ENCODE data around the gene TRIM52. TPM values are rescaled to one million over a fixed set of nuclear protein-coding genes. Genes with fewer than 3 reads are reported as not detected.

Gene TRIM52
- total RNA-seq, 2 experiments from 2014 or later: 10.9 to 11.7 TPM

GRCh38 chr5:181236954-181237641 lies 23.8 kb downstream of the TRIM52 start:
- H3K27me3 Mint-ChIP-seq: no peaks in the 10 kb centered on the region
- peaks cover 38% of the 10 kb centered on the region for H3K4me1 Mint-ChIP-seq (ENCODE audit: low read depth)
- no peak overlapping the region for H3K27ac Mint-ChIP-seq
- CTCF ChIA-PET: no interaction called here
- POLR2A ChIA-PET: interaction anchor here (0.8 to 12.0 kb wide), 3 partner anchors 12 to 49 kb away, joined by 3 to 100 read pairs (median 7); partner anchors contain the start of gene TRIM41
- H3K4me3 Mint-ChIP-seq: no peak overlapping the region
- no peak for DNase-seq
- peaks cover 77% of the 10 kb centered on the region for H3K36me3 Mint-ChIP-seq
- intact Hi-C loops (cut with micrococcal nuclease): no loop called here
- no peaks in the 10 kb centered on the region for H3K9me3 Mint-ChIP-seq

GRCh38 chr5:181236471-181236870 lies 24.5 kb downstream of the TRIM52 start:
- no peaks in the 10 kb centered on the region for H3K9me3 Mint-ChIP-seq
- ChIA-PET POLR2A (interaction anchor here (0.8 to 12.0 kb wide), 3 partner anchors 12 to 48 kb away, joined by 3 to 100 read pairs (median 7); partner anchors contain the start of gene TRIM41), CTCF (no interaction called here)
- peak overlapping the region; percentile 64 for H3K27ac Mint-ChIP-seq
- peak overlapping the region; percentile 12 for H3K4me3 Mint-ChIP-seq
- H3K27me3 Mint-ChIP-seq: no peaks in the 10 kb centered on the region
- intact Hi-C loops (cut with micrococcal nuclease): no loop called here
- peaks cover 72% of the 10 kb centered on the region for H3K36me3 Mint-ChIP-seq
- peaks cover 32% of the 10 kb centered on the region for H3K4me1 Mint-ChIP-seq (ENCODE audit: low read depth)
- no peak for DNase-seq

GRCh38 chr5:181235689-181236366 lies 25.1 kb downstream of the TRIM52 start:
- CTCF ChIA-PET: interaction anchor here (2.0 kb wide), 1 partner anchor 51 kb away, joined by 5 read pairs; no protein-coding TSS in a partner anchor
- DNase-seq: no peak
- POLR2A ChIA-PET: interaction anchor here (1.0 to 12.0 kb wide), 7 partner anchors 10 to 52 kb away, joined by 4 to 100 read pairs (median 7); partner anchors contain the start of genes TRIM41 and TRIM52
- intact Hi-C loops (cut with micrococcal nuclease): no loop called here
- Mint-ChIP-seq H3K27ac (peak overlapping the region; percentile 64), H3K9me3 (no peaks in the 10 kb centered on the region), H3K36me3 (peaks cover 67% of the 10 kb centered on the region), H3K4me3 (no peak overlapping the region), H3K4me1 (ENCODE audit: low read depth) (peaks cover 29% of the 10 kb centered on the region), H3K27me3 (no peaks in the 10 kb centered on the region)

- intact Hi-C loops (cut with micrococcal nuclease): no loop called here
- CTCF ChIA-PET: interaction anchor here (0.8 to 2.0 kb wide), 2 partner anchors 27 to 51 kb away, joined by 3 to 5 read pairs; no protein-coding TSS in a partner anchor
- Mint-ChIP-seq H3K27me3 (no peaks in the 10 kb centered on the region), H3K36me3 (peaks cover 65% of the 10 kb centered on the region), H3K9me3 (no peaks in the 10 kb centered on the region), H3K27ac (peak overlapping the region; percentile 64), H3K4me1 (ENCODE audit: low read depth) (peaks cover 25% of the 10 kb centered on the region), H3K4me3 (no peak overlapping the region)
- no peak for DNase-seq
- POLR2A ChIA-PET: interaction anchor here (1.0 to 2.5 kb wide), 7 partner anchors 10 to 51 kb away, joined by 3 to 30 read pairs (median 6); partner anchors contain the start of genes TRIM41 and TRIM52
These were observed 25.6 kb downstream of the TRIM52 start for GRCh38 chr5:181235323-181235688.

GRCh38 chr5:181234455-181235306 lies 26.3 kb downstream of the TRIM52 start:
- Mint-ChIP-seq H3K9me3 (no peaks in the 10 kb centered on the region), H3K36me3 (peaks cover 63% of the 10 kb centered on the region), H3K4me3 (no peak overlapping the region), H3K27ac (peak overlapping the region; percentile 64), H3K4me1 (ENCODE audit: low read depth) (peaks cover 26% of the 10 kb centered on the region), H3K27me3 (no peaks in the 10 kb centered on the region)
- intact Hi-C loops (cut with micrococcal nuclease): no loop called here
- DNase-seq: no peak
- ChIA-PET CTCF (interaction anchor here (0.8 to 2.0 kb wide), 2 partner anchors 27 to 50 kb away, joined by 3 to 5 read pairs; no protein-coding TSS in a partner anchor), POLR2A (interaction anchor here (0.6 to 2.5 kb wide), 9 partner anchors 11 to 50 kb away, joined by 3 to 30 read pairs (median 5); partner anchors contain the start of genes TRIM41 and TRIM52)

GRCh38 chr5:181233801-181234454 lies 27.0 kb downstream of the TRIM52 start:
- POLR2A ChIA-PET: interaction anchor here (0.8 to 2.5 kb wide), 5 partner anchors 10 to 50 kb away, joined by 3 to 30 read pairs (median 6); partner anchors contain the start of gene TRIM41
- CTCF ChIA-PET: interaction anchor here (2.0 kb wide), 1 partner anchor 50 kb away, joined by 5 read pairs; no protein-coding TSS in a partner anchor
- H3K4me1 Mint-ChIP-seq (ENCODE audit: low read depth): peaks cover 27% of the 10 kb centered on the region

GRCh38 chr5:181233088-181233800 lies 27.7 kb downstream of the TRIM52 start:
- ChIA-PET POLR2A (interaction anchor here (2.3 to 2.5 kb wide), 2 partner anchors 9 to 49 kb away, joined by 6 to 30 read pairs; partner anchors contain the start of gene TRIM41), CTCF (no interaction called here)
- Mint-ChIP-seq H3K27ac (no peak overlapping the region), H3K9me3 (no peaks in the 10 kb centered on the region), H3K36me3 (peaks cover 53% of the 10 kb centered on the region), H3K4me1 (ENCODE audit: low read depth) (peaks cover 23% of the 10 kb centered on the region), H3K27me3 (no peaks in the 10 kb centered on the region), H3K4me3 (no peak overlapping the region)
- no peak for DNase-seq
- intact Hi-C loops (cut with micrococcal nuclease): no loop called here

More at GRCh38 chr5:181233801-181234454, 27.0 kb downstream of the TRIM52 start:
- Mint-ChIP-seq H3K4me3 (no peak overlapping the region), H3K27ac (no peak overlapping the region), H3K9me3 (no peaks in the 10 kb centered on the region), H3K36me3 (peaks cover 60% of the 10 kb centered on the region), H3K27me3 (no peaks in the 10 kb centered on the region)
- intact Hi-C loops (cut with micrococcal nuclease): no loop called here
- no peak for DNase-seq

GRCh38 chr5:181232593-181232992 lies 28.4 kb downstream of the TRIM52 start:
- no peaks in the 10 kb centered on the region for H3K27me3 Mint-ChIP-seq
- CTCF ChIA-PET: no interaction called here
- POLR2A ChIA-PET: interaction anchor here (1.3 kb wide), 1 partner anchor 9 kb away, joined by 4 read pairs; no protein-coding TSS in a partner anchor
- H3K4me1 Mint-ChIP-seq (ENCODE audit: low read depth): peaks cover 16% of the 10 kb centered on the region
- H3K4me3 Mint-ChIP-seq: no peak overlapping the region
- H3K36me3 Mint-ChIP-seq: peaks cover 47% of the 10 kb centered on the region
- intact Hi-C loops (cut with micrococcal nuclease): loop anchor here (1.0 kb wide), 1 partner anchor 8 kb away; no protein-coding TSS in a partner anchor
- no peak overlapping the region for H3K27ac Mint-ChIP-seq
- DNase-seq: no peak
- no peaks in the 10 kb centered on the region for H3K9me3 Mint-ChIP-seq

GRCh38 chr5:181231432-181231831 lies 29.5 kb downstream of the TRIM52 start:
- H3K27ac Mint-ChIP-seq: no peak overlapping the region
- peaks cover 37% of the 10 kb centered on the region for H3K36me3 Mint-ChIP-seq
- H3K4me1 Mint-ChIP-seq (ENCODE audit: low read depth): peaks cover 13% of the 10 kb centered on the region
- no peaks in the 10 kb centered on the region for H3K9me3 Mint-ChIP-seq
- no peak for DNase-seq
- POLR2A ChIA-PET: interaction anchor here (1.3 kb wide), 1 partner anchor 10 kb away, joined by 4 read pairs; no protein-coding TSS in a partner anchor
- intact Hi-C loops (cut with micrococcal nuclease): no loop called here
- no peaks in the 10 kb centered on the region for H3K27me3 Mint-ChIP-seq
- H3K4me3 Mint-ChIP-seq: no peak overlapping the region
- CTCF ChIA-PET: no interaction called here

GRCh38 chr5:181230551-181230950 lies 30.4 kb downstream of the TRIM52 start:
- POLR2A ChIA-PET: interaction anchor here (1.2 kb wide), 1 partner anchor 11 kb away, joined by 6 read pairs; no protein-coding TSS in a partner anchor
- Mint-ChIP-seq H3K4me3 (no peak overlapping the region), H3K36me3 (peaks cover 29% of the 10 kb centered on the region), H3K4me1 (ENCODE audit: low read depth) (peaks cover 18% of the 10 kb centered on the region), H3K27me3 (no peaks in the 10 kb centered on the region), H3K9me3 (no peaks in the 10 kb centered on the region), H3K27ac (no peak overlapping the region)
- intact Hi-C loops (cut with micrococcal nuclease): no loop called here
- DNase-seq: no peak
- CTCF ChIA-PET: no interaction called here

Data from activated CD4-positive, alpha-beta memory T cell treated with anti-CD3 and anti-CD28 coated beads for 36 hours (primary cell).